Panc1 (cell line): ENCODE results near the gene WDR5. TPM values are rescaled to one million over a fixed set of nuclear protein-coding genes. Genes with fewer than 3 reads are reported as not detected.

Experiments
- ATAC-seq: fragments of 200-7000 bp; cut with Tn5 transposase; 2 replicates; pipeline ENCODE4 v1.9.1; 2020; ENCODE audit warnings: mild to moderate bottlenecking, moderate library complexity
- BruUV-seq: library from RNA; stranded (reverse); fragments of 400-500 nt; replicated peaks from 2 replicates; lab custom pipeline; 2021; lab: Mats Ljungman, UMichigan
- CTCF ChIA-PET: fragments of 300-600 bp; sonication (Branson Sonifier 250); formaldehyde crosslinking; loops from one replicate; lab custom pipeline; 2022; ENCODE audit warnings: antibody characterized with exemption; lab: Charles Lee
- POLR2A ChIA-PET: fragments of 300-600 bp; sonication (Branson Sonifier 250); formaldehyde crosslinking; loops from one replicate; lab custom pipeline; 2022; ENCODE audit warnings: antibody characterized with exemption; lab: Charles Lee
- DNase-seq: peaks from one replicate; pipeline ENCODE4 v3.0.0-alpha.2; 2010; ENCODE audit warnings: low read depth, low spot score
- H3K27ac ChIP-seq: 2 replicates; pipeline ENCODE4 v1.5.1; 2011; ENCODE audit warnings: mild to moderate bottlenecking, low read length, inconsistent platforms
- H3K27me3 ChIP-seq: fragments of 200-500 bp; sonication (Bioruptor generic); 2 replicates; pipeline ENCODE4 v1.6.0; 2014; ENCODE audit warnings: low read length, inconsistent platforms; ENCODE audit not compliant: control insufficient read depth, insufficient read depth
- H3K36me3 ChIP-seq: fragments of 200-500 bp; sonication (Bioruptor generic); 2 replicates; pipeline ENCODE4 v1.5.1; 2014; ENCODE audit warnings: inconsistent platforms, mild to moderate bottlenecking, low read length, moderate library complexity; ENCODE audit not compliant: control insufficient read depth, insufficient read depth
- H3K4me1 ChIP-seq: 2 replicates; pipeline ENCODE4 v1.5.1; 2011; ENCODE audit warnings: inconsistent platforms, mild to moderate bottlenecking, low read length, moderate library complexity; ENCODE audit not compliant: control insufficient read depth, insufficient read depth
- H3K4me3 ChIP-seq, 2 experiments: 2 replicates each; pipeline ENCODE4 v1.5.1; 2011 to 2012; ENCODE audit warnings: low read depth in 2 of 2, low read length in 2 of 2, mild to moderate bottlenecking in 2 of 2, inconsistent platforms in 1 of 2, moderate library complexity in 1 of 2
- H3K9me3 ChIP-seq: fragments of 200-500 bp; sonication (Bioruptor generic); 2 replicates; pipeline ENCODE4 v1.5.1; 2014; ENCODE audit warnings: low read depth, mild to moderate bottlenecking, inconsistent platforms, low read length, moderate library complexity; ENCODE audit not compliant: control insufficient read depth, insufficient read depth
- POLR2AphosphoS5 ChIP-seq: IDR thresholded peaks from 2 replicates; pipeline ENCODE4 v1.6.1; 2012; ENCODE audit warnings: mild to moderate bottlenecking, low read depth, low read length, moderate library complexity
- REST ChIP-seq, 2 experiments: IDR thresholded peaks; 2 replicates each; pipeline ENCODE4 v1.6.1; 2011 to 2012; ENCODE audit warnings: low read depth in 2 of 2, control low read depth in 1 of 2, low read length in 1 of 2, mild to moderate bottlenecking in 1 of 2, moderate library complexity in 1 of 2; ENCODE audit not compliant: insufficient read depth in 1 of 2
- SIN3A ChIP-seq: IDR thresholded peaks from 2 replicates; pipeline ENCODE4 v1.6.1; 2012; ENCODE audit warnings: low read depth, mild to moderate bottlenecking, low read length, moderate library complexity, borderline replicate concordance; ENCODE audit not compliant: insufficient read depth
- TCF7L2 ChIP-seq: IDR thresholded peaks from 2 replicates; pipeline ENCODE4 v1.6.1; 2011; ENCODE audit warnings: mild to moderate bottlenecking, low read depth, low read length, inconsistent platforms
- in situ Hi-C: cut with HindIII; loops from 2 replicates; pipeline ENCODE4 v1.10.0; 2016; ENCODE audit warnings: low sequenced_read_pairs, low pct_unique_long_range_greater_than_20kb
- intact Hi-C: fragments of 100-400 bp; cut with micrococcal nuclease; formaldehyde crosslinking; loops from one replicate; pipeline ENCODE4 v1.10.0; 2022; ENCODE audit not compliant: unreplicated experiment
- total RNA-seq: library from RNA; stranded (reverse); gene quantifications from one replicate; pipeline ENCODE4 v1.2.1, GENCODE V29; 2021; ENCODE audit not compliant: unreplicated experiment
- TF ChIP-seq, protein P1 (sequence below): fragments of 450-650 bp; IDR thresholded peaks from 2 replicates; pipeline ENCODE4 v1.5.1; 2017; ENCODE audit warnings: mild to moderate bottlenecking

The WDR5 gene
- total RNA-seq, 1 experiment from 2014 or later, result 36.9 TPM

GRCh38 chr9:134203224-134203623, 67.3 kb downstream of the WDR5 start:
- intact Hi-C loops (no loop called here), in situ Hi-C loops (no loop called here)
- no peak overlapping the region for H3K4me3 ChIP-seq
- POLR2A ChIA-PET, result no interaction called here
- no peaks in the 10 kb centered on the region for H3K36me3 ChIP-seq
- H3K4me1 ChIP-seq, result no peaks in the 10 kb centered on the region
- DNase-seq, result no peak
- no TSS peak for BruUV-seq
- no peaks in the 10 kb centered on the region for H3K9me3 ChIP-seq
- TF ChIP-seq SIN3A (no peak), TCF7L2 (no peak), POLR2AphosphoS5 (no peak), REST (IDR thresholded peaks at IDR 0.05; ENCODE audit: insufficient read depth in 1 of 2, low read depth in 2 of 2, low read length in 1 of 2) (no peak)
- TF ChIP-seq, protein P1, sequence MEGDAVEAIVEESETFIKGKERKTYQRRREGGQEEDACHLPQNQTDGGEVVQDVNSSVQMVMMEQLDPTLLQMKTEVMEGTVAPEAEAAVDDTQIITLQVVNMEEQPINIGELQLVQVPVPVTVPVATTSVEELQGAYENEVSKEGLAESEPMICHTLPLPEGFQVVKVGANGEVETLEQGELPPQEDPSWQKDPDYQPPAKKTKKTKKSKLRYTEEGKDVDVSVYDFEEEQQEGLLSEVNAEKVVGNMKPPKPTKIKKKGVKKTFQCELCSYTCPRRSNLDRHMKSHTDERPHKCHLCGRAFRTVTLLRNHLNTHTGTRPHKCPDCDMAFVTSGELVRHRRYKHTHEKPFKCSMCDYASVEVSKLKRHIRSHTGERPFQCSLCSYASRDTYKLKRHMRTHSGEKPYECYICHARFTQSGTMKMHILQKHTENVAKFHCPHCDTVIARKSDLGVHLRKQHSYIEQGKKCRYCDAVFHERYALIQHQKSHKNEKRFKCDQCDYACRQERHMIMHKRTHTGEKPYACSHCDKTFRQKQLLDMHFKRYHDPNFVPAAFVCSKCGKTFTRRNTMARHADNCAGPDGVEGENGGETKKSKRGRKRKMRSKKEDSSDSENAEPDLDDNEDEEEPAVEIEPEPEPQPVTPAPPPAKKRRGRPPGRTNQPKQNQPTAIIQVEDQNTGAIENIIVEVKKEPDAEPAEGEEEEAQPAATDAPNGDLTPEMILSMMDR, result no peak
- CTCF ChIA-PET, result no interaction called here
- H3K27me3 ChIP-seq, result no peaks in the 10 kb centered on the region
- H3K27ac ChIP-seq, result no peak overlapping the region
- no peak for ATAC-seq

DNA sequence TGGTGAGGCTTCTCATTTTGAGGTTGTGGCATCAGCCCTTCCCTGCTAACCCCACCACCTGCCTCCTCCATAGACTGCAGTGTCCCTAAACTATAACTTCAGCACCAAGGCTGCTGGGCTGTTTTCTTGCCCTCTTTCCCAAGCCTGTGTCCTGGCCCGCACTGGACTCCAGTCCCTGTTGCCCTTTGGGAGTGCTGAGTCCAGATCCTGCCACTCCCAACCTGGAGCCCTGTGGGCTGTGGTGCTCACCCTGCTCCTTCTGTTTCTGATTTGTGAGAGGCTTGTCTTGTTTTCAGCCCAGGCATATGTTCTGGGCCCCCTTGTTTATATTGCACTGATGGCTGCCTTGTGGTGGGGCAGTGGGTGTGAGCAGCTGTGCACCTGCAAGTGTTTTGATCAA, 68.2 kb downstream of the WDR5 start:
- Histone ChIP-seq H3K36me3 (no peaks in the 10 kb centered on the region), H3K27me3 (no peaks in the 10 kb centered on the region), H3K4me1 (no peaks in the 10 kb centered on the region), H3K27ac (no peak overlapping the region), H3K4me3 (no peak overlapping the region), H3K9me3 (no peaks in the 10 kb centered on the region)
- in situ Hi-C loops (no loop called here), intact Hi-C loops (no loop called here)
- no peak for ATAC-seq
- CTCF ChIA-PET, result no interaction called here
- POLR2A ChIA-PET, result no interaction called here
- no peak for DNase-seq
- TF ChIP-seq SIN3A (no peak), REST (IDR thresholded peaks at IDR 0.05; ENCODE audit: insufficient read depth in 1 of 2, low read depth in 2 of 2, low read length in 1 of 2) (no peak)
- TF ChIP-seq, protein P1, result no peak
- BruUV-seq, result no TSS peak
